Measurements from ENCODE around the gene PTPN14.
"Not testable (repeated sequence)": the region's sequence is repeated elsewhere in the genome, so short reads cannot be mapped to it uniquely, and the experiment has no call there.

Gene PTPN14

GRCh38 chr1:214506972-214507431 is 44.4 kb downstream of the PTPN14 start:
- DNase-seq = no peak

- DNase-seq = no peak
Observed at GRCh38 chr1:214505134-214505533, 46.3 kb downstream of the PTPN14 start.

GRCh38 chr1:214504330-214504729 is 47.1 kb downstream of the PTPN14 start:
- DNase-seq = no peak

- DNase-seq = no peak
Observed at GRCh38 chr1:214503553-214503952, 47.8 kb downstream of the PTPN14 start.

GRCh38 chr1:214500340-214501055 is 50.9 kb downstream of the PTPN14 start:
- DNase-seq = no peak

- DNase-seq = no peak
Observed at GRCh38 chr1:214499732-214500131, 51.7 kb downstream of the PTPN14 start.

- DNase-seq = no peak
Observed at GRCh38 chr1:214498021-214498420, 53.4 kb downstream of the PTPN14 start.

GRCh38 chr1:214496126-214496525 is 55.3 kb downstream of the PTPN14 start:
- DNase-seq = no peak

- DNase-seq = no peak
Observed at GRCh38 chr1:214494706-214495105, 56.7 kb downstream of the PTPN14 start.

GRCh38 chr1:214494179-214494578 is 57.2 kb downstream of the PTPN14 start:
- not testable (repeated sequence) for DNase-seq

- DNase-seq = no peak
Observed at GRCh38 chr1:214493126-214493796, 58.1 kb downstream of the PTPN14 start.

- no peak for DNase-seq
Observed at GRCh38 chr1:214492401-214493075, 58.9 kb downstream of the PTPN14 start.

- no peak for DNase-seq
Observed at GRCh38 chr1:214491468-214492146, 59.8 kb downstream of the PTPN14 start.

GRCh38 chr1:214485151-214485550 is 66.3 kb downstream of the PTPN14 start:
- DNase-seq = no peak

GRCh38 chr1:214483180-214483579 is 68.2 kb downstream of the PTPN14 start:
- DNase-seq = not testable (repeated sequence)

GRCh38 chr1:214481983-214482634 is 69.3 kb downstream of the PTPN14 start:
- not testable (repeated sequence) for DNase-seq

- DNase-seq = no peak
Observed at GRCh38 chr1:214476986-214477870, 74.2 kb downstream of the PTPN14 start.

GRCh38 chr1:214476229-214476985 is 75.0 kb downstream of the PTPN14 start:
- no peak for DNase-seq

- no peak for DNase-seq
Observed at GRCh38 chr1:214475746-214476145, 75.7 kb downstream of the PTPN14 start.

GRCh38 chr1:214475331-214475730 is 76.1 kb downstream of the PTPN14 start:
- DNase-seq = no peak

- no peak for DNase-seq
Observed at GRCh38 chr1:214474467-214474866, 76.9 kb downstream of the PTPN14 start.
